Measurements from ENCODE around the gene PLA2G4E.

The PLA2G4E gene

DNA sequence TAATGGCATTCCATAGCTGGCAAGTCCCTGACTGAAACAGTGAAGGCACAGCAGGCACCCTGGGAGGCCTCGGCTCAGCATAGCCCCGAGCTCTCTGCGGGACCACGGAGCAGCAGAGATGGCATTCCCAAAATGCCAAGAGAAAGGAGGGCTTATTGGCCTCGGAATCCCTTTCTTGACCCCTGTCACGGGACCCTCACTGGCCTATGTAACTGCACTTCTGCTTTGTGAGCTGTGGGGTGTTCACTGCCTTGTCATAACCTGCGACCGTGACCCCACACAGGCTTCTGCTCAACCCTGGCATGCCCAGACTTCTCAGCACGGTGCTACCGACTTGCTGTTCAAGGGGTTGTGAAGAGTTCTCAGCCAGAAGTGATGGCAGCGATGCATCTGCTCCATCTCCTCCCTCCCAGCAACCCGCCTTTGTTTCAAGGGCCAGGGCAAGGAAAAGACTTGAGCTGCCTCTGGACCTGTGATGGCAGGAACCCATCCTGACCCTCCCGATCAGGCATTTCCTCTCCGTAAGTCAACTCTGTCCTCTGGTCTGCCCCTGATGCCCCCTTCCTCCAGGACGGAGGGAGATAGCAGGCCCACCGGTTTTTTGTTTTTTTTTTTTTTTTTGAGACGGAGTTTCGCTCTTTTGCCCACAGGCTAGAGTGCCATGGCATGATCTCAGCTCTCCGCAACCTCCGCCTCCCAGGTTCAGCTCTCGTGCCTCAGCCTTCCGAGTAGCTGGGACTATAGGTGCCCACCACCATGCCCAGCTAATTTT is 79.0 kb downstream of the PLA2G4E start:
- Histone ChIP-seq H3K9ac (ENCODE audit: low read length) (no peak overlapping the region), H3K14ac (ENCODE audit: low read length in 2 of 2) (peak overlapping the region in 1 of 2 experiments; percentile 81), H2BK12ac (ENCODE audit: low read length in 2 of 2) (peak overlapping the region; percentile 73 to 80), H3K36me3 (ENCODE audit: control insufficient read depth in 1 of 2, insufficient read depth in 2 of 2, low read depth in 1 of 2, low read length in 2 of 2) (peaks cover 5 to 40% of the 10 kb centered on the region in 2 experiments), H4K8ac (ENCODE audit: low read length) (peak overlapping the region; percentile 72), H3K4ac (ENCODE audit: low read depth in 1 of 2, low read length in 2 of 2) (peak overlapping the region in 1 of 2 experiments; percentile 35), H2AFZ (ENCODE audit: low read depth, low read length) (no peak overlapping the region), H3K4me3 (ENCODE audit: insufficient read depth in 1 of 2, low read depth in 1 of 2, low read length in 2 of 2) (no peak overlapping the region), H2BK120ac (ENCODE audit: low read depth, low read length) (peak overlapping the region; percentile 67), H4K91ac (ENCODE audit: low read length) (peak overlapping the region; percentile 70), H2AK5ac (ENCODE audit: low read length, severe bottlenecking) (peak overlapping the region; percentile 100), H3K9me3 (ENCODE audit: control insufficient read depth, low read length) (no peaks in the 10 kb centered on the region), H3K23ac (ENCODE audit: low read length in 2 of 2) (no peak overlapping the region), H3K79me1 (replicated peaks; ENCODE audit: low read length, poor library complexity, severe bottlenecking) (peaks cover 4% of the 10 kb centered on the region), H3K4me1 (ENCODE audit: control insufficient read depth, insufficient read depth, low read depth, low read length) (peaks cover 56% of the 10 kb centered on the region), H3K27ac (ENCODE audit: low read length, poor library complexity, severe bottlenecking) (peak overlapping the region; percentile 99), H3K18ac (ENCODE audit: low read depth in 1 of 2, low read length in 2 of 2) (peak overlapping the region in 1 of 2 experiments; percentile 64), H2BK15ac (ENCODE audit: low read depth, poor library complexity, severe bottlenecking) (peak overlapping the region; percentile 56), H2BK5ac (ENCODE audit: low read depth, low read length, poor library complexity, severe bottlenecking) (peak overlapping the region; percentile 77), H3K27me3 (ENCODE audit: control insufficient read depth in 1 of 2, insufficient read depth in 1 of 2, low read length in 2 of 2) (no peaks in the 10 kb centered on the region), H3K4me2 (ENCODE audit: low read length, poor library complexity, severe bottlenecking) (no peak overlapping the region)
- no peak for DNase-seq
- WGBS = 92% methylated on average over 20 of the region's 22 CpGs

DNA sequence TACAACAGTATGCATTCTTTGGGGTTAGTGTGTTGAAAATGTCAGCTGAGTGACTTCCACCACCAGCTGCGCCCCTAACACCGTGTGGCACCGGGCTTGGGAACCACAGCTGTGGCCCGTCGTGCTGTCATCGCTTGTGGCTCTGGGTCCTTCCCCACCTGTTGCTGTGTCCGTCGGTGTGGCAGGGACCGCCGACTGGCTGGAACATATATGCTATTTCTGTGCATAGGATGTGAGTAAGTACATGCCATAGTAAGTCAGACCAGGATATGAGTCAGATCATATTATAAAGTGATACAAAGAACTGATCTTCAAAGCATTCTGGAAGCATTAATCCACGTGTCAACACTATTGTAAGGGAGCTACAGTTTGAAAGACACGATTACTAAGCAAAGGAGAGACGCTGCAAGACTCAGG is 80.4 kb downstream of the PLA2G4E start:
- peak overlapping the region in 1 of 2 experiments; percentile 70 for H3K18ac ChIP-seq (ENCODE audit: low read depth in 1 of 2, low read length in 2 of 2)
- peak overlapping the region in 1 of 2 experiments; percentile 9 for H3K4ac ChIP-seq (ENCODE audit: low read depth in 1 of 2, low read length in 2 of 2)
- H3K14ac ChIP-seq (ENCODE audit: low read length in 2 of 2) = peak overlapping the region in 1 of 2 experiments; percentile 89
- no peak overlapping the region for H2BK15ac ChIP-seq (ENCODE audit: low read depth, poor library complexity, severe bottlenecking)
- WGBS = 25% methylated on average over 9 of the region's 13 CpGs
- peak overlapping the region; percentile 95 for H3K27ac ChIP-seq (ENCODE audit: low read length, poor library complexity, severe bottlenecking)
- peak; percentile 74 for DNase-seq
- peak overlapping the region; percentile 98 for H2AK5ac ChIP-seq (ENCODE audit: low read length, severe bottlenecking)
- no peak overlapping the region for H3K23ac ChIP-seq (ENCODE audit: low read length in 2 of 2)
- peak overlapping the region; percentile 86 for H4K8ac ChIP-seq (ENCODE audit: low read length)
- no peak overlapping the region for H3K4me2 ChIP-seq (ENCODE audit: low read length, poor library complexity, severe bottlenecking)
- H3K4me1 ChIP-seq (ENCODE audit: control insufficient read depth, insufficient read depth, low read depth, low read length) = peaks cover 51% of the 10 kb centered on the region
- H2BK5ac ChIP-seq (ENCODE audit: low read depth, low read length, poor library complexity, severe bottlenecking) = peak overlapping the region; percentile 26
- H3K79me1 ChIP-seq (replicated peaks; ENCODE audit: low read length, poor library complexity, severe bottlenecking) = peaks cover 6% of the 10 kb centered on the region
- H4K91ac ChIP-seq (ENCODE audit: low read length) = peak overlapping the region; percentile 92
- H2AFZ ChIP-seq (ENCODE audit: low read depth, low read length) = no peak overlapping the region
- H3K9ac ChIP-seq (ENCODE audit: low read length) = no peak overlapping the region
- H3K27me3 ChIP-seq (ENCODE audit: control insufficient read depth in 1 of 2, insufficient read depth in 1 of 2, low read length in 2 of 2) = no peaks in the 10 kb centered on the region
- no peaks in the 10 kb centered on the region for H3K9me3 ChIP-seq (ENCODE audit: control insufficient read depth, low read length)
- peak overlapping the region; percentile 34 to 74 for H2BK12ac ChIP-seq (ENCODE audit: low read length in 2 of 2)
- no peak overlapping the region for H3K4me3 ChIP-seq (ENCODE audit: insufficient read depth in 1 of 2, low read depth in 1 of 2, low read length in 2 of 2)
- peaks cover 5 to 35% of the 10 kb centered on the region in 2 experiments for H3K36me3 ChIP-seq (ENCODE audit: control insufficient read depth in 1 of 2, insufficient read depth in 2 of 2, low read depth in 1 of 2, low read length in 2 of 2)
- H2BK120ac ChIP-seq (ENCODE audit: low read depth, low read length) = no peak overlapping the region

DNA sequence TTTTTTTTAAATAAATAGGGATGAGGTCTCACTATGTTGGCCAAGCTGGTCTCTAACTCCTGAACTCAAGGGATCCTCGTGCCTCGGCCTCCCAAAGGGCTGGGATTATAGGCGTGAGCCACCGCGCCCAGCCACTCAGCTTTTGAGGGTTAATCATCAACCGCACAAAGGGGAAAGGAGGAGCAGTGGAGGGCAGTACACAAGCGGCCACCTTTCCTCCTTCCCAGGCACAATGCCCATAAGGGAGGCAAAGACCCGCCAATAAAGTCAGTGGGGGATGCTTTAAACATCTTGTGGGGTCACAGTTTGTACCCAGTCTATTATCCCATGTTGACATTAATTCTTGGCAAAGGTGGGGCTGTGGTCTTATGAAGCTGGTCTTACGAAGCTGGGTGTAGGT is 80.9 kb downstream of the PLA2G4E start:
- no peak for DNase-seq
- H3K9me3 ChIP-seq (ENCODE audit: control insufficient read depth, low read length) = no peaks in the 10 kb centered on the region
- H3K9ac ChIP-seq (ENCODE audit: low read length) = no peak overlapping the region
- peak overlapping the region; percentile 34 to 79 for H2BK12ac ChIP-seq (ENCODE audit: low read length in 2 of 2)
- H3K4ac ChIP-seq (ENCODE audit: low read depth in 1 of 2, low read length in 2 of 2) = peak overlapping the region in 1 of 2 experiments; percentile 9
- no peak overlapping the region for H2AFZ ChIP-seq (ENCODE audit: low read depth, low read length)
- H2AK5ac ChIP-seq (ENCODE audit: low read length, severe bottlenecking) = peak overlapping the region; percentile 98
- H3K36me3 ChIP-seq (ENCODE audit: control insufficient read depth in 1 of 2, insufficient read depth in 2 of 2, low read depth in 1 of 2, low read length in 2 of 2) = peaks cover 5 to 33% of the 10 kb centered on the region in 2 experiments
- no peak overlapping the region for H3K23ac ChIP-seq (ENCODE audit: low read length in 2 of 2)
- H3K18ac ChIP-seq (ENCODE audit: low read depth in 1 of 2, low read length in 2 of 2) = peak overlapping the region in 1 of 2 experiments; percentile 70
- H2BK120ac ChIP-seq (ENCODE audit: low read depth, low read length) = no peak overlapping the region
- H3K4me2 ChIP-seq (ENCODE audit: low read length, poor library complexity, severe bottlenecking) = no peak overlapping the region
- peaks cover 6% of the 10 kb centered on the region for H3K79me1 ChIP-seq (replicated peaks; ENCODE audit: low read length, poor library complexity, severe bottlenecking)
- H2BK15ac ChIP-seq (ENCODE audit: low read depth, poor library complexity, severe bottlenecking) = peak overlapping the region; percentile 55
- H3K14ac ChIP-seq (ENCODE audit: low read length in 2 of 2) = peak overlapping the region in 1 of 2 experiments; percentile 26
- H3K4me3 ChIP-seq (ENCODE audit: insufficient read depth in 1 of 2, low read depth in 1 of 2, low read length in 2 of 2) = no peak overlapping the region
- peak overlapping the region; percentile 86 for H4K8ac ChIP-seq (ENCODE audit: low read length)
- H2BK5ac ChIP-seq (ENCODE audit: low read depth, low read length, poor library complexity, severe bottlenecking) = no peak overlapping the region
- 92% methylated on average over 8 of the region's 9 CpGs for WGBS
- H3K4me1 ChIP-seq (ENCODE audit: control insufficient read depth, insufficient read depth, low read depth, low read length) = peaks cover 49% of the 10 kb centered on the region
- peak overlapping the region; percentile 92 for H4K91ac ChIP-seq (ENCODE audit: low read length)
- H3K27ac ChIP-seq (ENCODE audit: low read length, poor library complexity, severe bottlenecking) = peak overlapping the region; percentile 95
- H3K27me3 ChIP-seq (ENCODE audit: control insufficient read depth in 1 of 2, insufficient read depth in 1 of 2, low read length in 2 of 2) = no peaks in the 10 kb centered on the region

DNA sequence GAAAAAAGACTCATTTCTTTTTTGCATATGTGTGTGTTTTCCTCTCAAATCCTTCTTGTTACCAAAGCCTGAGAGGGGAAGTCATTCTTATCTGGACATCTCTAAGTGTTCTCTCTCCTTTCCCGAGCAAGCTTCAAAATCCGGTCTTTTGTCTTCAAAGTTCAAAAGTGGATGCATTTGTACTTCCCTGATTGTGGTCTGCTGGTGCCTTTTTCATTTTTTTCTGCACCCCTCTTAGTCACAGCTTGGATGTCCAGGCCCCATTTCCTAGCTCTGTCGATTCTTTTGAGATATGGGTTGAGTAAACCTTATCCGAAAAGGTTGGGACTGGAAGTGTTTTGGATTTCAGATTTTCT is 83.3 kb downstream of the PLA2G4E start:
- H4K8ac ChIP-seq (ENCODE audit: low read length) = no peak overlapping the region
- H3K4me3 ChIP-seq (ENCODE audit: insufficient read depth in 1 of 2, low read depth in 1 of 2, low read length in 2 of 2) = no peak overlapping the region
- peaks cover 5 to 26% of the 10 kb centered on the region in 2 experiments for H3K36me3 ChIP-seq (ENCODE audit: control insufficient read depth in 1 of 2, insufficient read depth in 2 of 2, low read depth in 1 of 2, low read length in 2 of 2)
- H3K14ac ChIP-seq (ENCODE audit: low read length in 2 of 2) = no peak overlapping the region
- DNase-seq = peak; percentile 58
- H3K9me3 ChIP-seq (ENCODE audit: control insufficient read depth, low read length) = no peaks in the 10 kb centered on the region
- peaks cover 8% of the 10 kb centered on the region for H3K79me1 ChIP-seq (replicated peaks; ENCODE audit: low read length, poor library complexity, severe bottlenecking)
- H3K9ac ChIP-seq (ENCODE audit: low read length) = no peak overlapping the region
- H3K27me3 ChIP-seq (ENCODE audit: control insufficient read depth in 1 of 2, insufficient read depth in 1 of 2, low read length in 2 of 2) = no peaks in the 10 kb centered on the region
- peaks cover 52% of the 10 kb centered on the region for H3K4me1 ChIP-seq (ENCODE audit: control insufficient read depth, insufficient read depth, low read depth, low read length)
- no peak overlapping the region for H3K4me2 ChIP-seq (ENCODE audit: low read length, poor library complexity, severe bottlenecking)
- H4K91ac ChIP-seq (ENCODE audit: low read length) = no peak overlapping the region
- peak overlapping the region; percentile 73 for H2AK5ac ChIP-seq (ENCODE audit: low read length, severe bottlenecking)
- no peak overlapping the region for H2BK120ac ChIP-seq (ENCODE audit: low read depth, low read length)
- no peak overlapping the region for H3K23ac ChIP-seq (ENCODE audit: low read length in 2 of 2)
- WGBS = 50% methylated on average over 4 of the region's 4 CpGs
- H3K18ac ChIP-seq (ENCODE audit: low read depth in 1 of 2, low read length in 2 of 2) = no peak overlapping the region
- no peak overlapping the region for H2BK12ac ChIP-seq (ENCODE audit: low read length in 2 of 2)
- H3K27ac ChIP-seq (ENCODE audit: low read length, poor library complexity, severe bottlenecking) = peak overlapping the region; percentile 79
- H2BK5ac ChIP-seq (ENCODE audit: low read depth, low read length, poor library complexity, severe bottlenecking) = no peak overlapping the region
- no peak overlapping the region for H2AFZ ChIP-seq (ENCODE audit: low read depth, low read length)
- H2BK15ac ChIP-seq (ENCODE audit: low read depth, poor library complexity, severe bottlenecking) = no peak overlapping the region
- H3K4ac ChIP-seq (ENCODE audit: low read depth in 1 of 2, low read length in 2 of 2) = peak overlapping the region in 1 of 2 experiments; percentile 96

Measured in mesenchymal stem cell (in vitro differentiated cells and primary cell).